HepG2 (cell line): Measurements from ENCODE around the gene RBP2. TPM values are rescaled to one million over a fixed set of nuclear protein-coding genes. Genes with fewer than 3 reads are reported as not detected.

Source experiments
- ATAC-seq: fragments of 200-7000 bp; cut with Tn5 transposase; 3 replicates; pipeline ENCODE4 v1.9.1; 2020; ENCODE audit warnings: mild to moderate bottlenecking, moderate library complexity
- BruUV-seq: library from RNA; stranded (reverse); fragments of 400-500 nt; replicated peaks from 2 replicates; lab custom pipeline; 2021; lab: Mats Ljungman, UMichigan
- CTCF ChIA-PET: fragments of 300-600 bp; formaldehyde crosslinking; extraction: SDS; loops from one replicate; lab custom pipeline; 2021; ENCODE audit warnings: low total read pairs, inconsistent platforms, low intra/inter-chr PET ratio; lab: Yijun Ruan, JAX
- POLR2A ChIA-PET: fragments of 350-600 bp; sonication (Branson Sonifier 250); formaldehyde crosslinking; loops from one replicate; lab custom pipeline; 2020; ENCODE audit warnings: antibody characterized with exemption, inconsistent platforms; lab: Yijun Ruan, JAX
- DNase-seq: peaks from one replicate; pipeline ENCODE4 v3.0.0-alpha.2; 2015; ENCODE audit warnings: low spot score
- FAIRE-seq: peaks from 3 replicates; lab custom pipeline; 2011; peaks lifted over from hg19 to GRCh38; lab: Jason Lieb, UNC
- H2AFZ ChIP-seq: one replicate; pipeline ENCODE4 v1.6.1; 2011; ENCODE audit warnings: low read length, inconsistent platforms
- H3K27ac ChIP-seq: fragments of 300-600 bp; 3 replicates; pipeline ENCODE4 v1.8.0; 2011; ENCODE audit warnings: mixed run types, mild to moderate bottlenecking, mixed read lengths, low read length, inconsistent platforms; ENCODE audit not compliant: insufficient read depth; ENCODE audit errors: extremely low read length
- H3K27me3 ChIP-seq, 2 experiments: fragments of 200-600 bp in 1 of 2; 2 replicates in 1 of 2; 3 replicates in 1 of 2; pipeline versions ENCODE4 v1.6.0 to v1.8.0; 2011; ENCODE audit warnings: low read length in 2 of 2, mild to moderate bottlenecking in 2 of 2, moderate library complexity in 2 of 2, inconsistent platforms in 1 of 2; ENCODE audit not compliant: insufficient read depth in 2 of 2, control insufficient read depth in 1 of 2
- H3K36me3 ChIP-seq, 2 experiments: fragments of 200-600 bp in 1 of 2; replicated peaks in 1 of 2; 2 replicates in 1 of 2; 3 replicates in 1 of 2; pipeline versions ENCODE4 v1.5.1 to v1.8.0; 2011; ENCODE audit warnings: low read length in 2 of 2, inconsistent platforms in 1 of 2; ENCODE audit not compliant: insufficient read depth in 2 of 2, control insufficient read depth in 1 of 2
- H3K4me1 ChIP-seq: 2 replicates; pipeline ENCODE4 v1.5.1; 2012; ENCODE audit warnings: low read length, inconsistent platforms; ENCODE audit not compliant: insufficient read depth
- H3K4me2 ChIP-seq: 2 replicates; pipeline ENCODE4 v1.6.0; 2011; ENCODE audit warnings: low read depth, low read length, inconsistent platforms
- H3K4me3 ChIP-seq, 3 experiments: fragments of 200-600 bp in 1 of 3; sonication (generic), shearing (Covaris generic) in 1 of 3; replicated peaks in 1 of 3; 2 replicates each; pipeline ENCODE4 v1.5.1; 2011 to 2016; ENCODE audit warnings: low read length in 3 of 3, inconsistent platforms in 2 of 3, low read depth in 2 of 3, mild to moderate bottlenecking in 2 of 3, control low read depth in 1 of 3, mixed read lengths in 1 of 3; ENCODE audit not compliant: insufficient read depth in 1 of 3
- H3K79me2 ChIP-seq: one replicate; pipeline ENCODE4 v1.6.1; 2011; ENCODE audit warnings: low read length, inconsistent platforms; ENCODE audit not compliant: insufficient read depth
- H3K9ac ChIP-seq: 2 replicates; pipeline ENCODE4 v1.6.0; 2011; ENCODE audit warnings: mild to moderate bottlenecking, low read depth, low read length, inconsistent platforms; ENCODE audit not compliant: insufficient read depth
- H3K9me3 ChIP-seq: 2 replicates; pipeline ENCODE4 v1.5.1; 2012; ENCODE audit warnings: mild to moderate bottlenecking, low read length
- H4K20me1 ChIP-seq: 2 replicates; pipeline ENCODE4 v1.6.0; 2011; ENCODE audit warnings: inconsistent platforms, mild to moderate bottlenecking, low read length, moderate library complexity; ENCODE audit not compliant: insufficient read depth
- BRCA1 ChIP-seq: sonication (generic); formaldehyde crosslinking; IDR thresholded peaks from 2 replicates; pipeline ENCODE4 v1.4.0; 2020; ENCODE audit warnings: missing genetic modification reagents
- E2F2 ChIP-seq: sonication (generic); formaldehyde crosslinking; IDR thresholded peaks from 2 replicates; pipeline ENCODE4 v1.4.0; 2020; ENCODE audit warnings: missing genetic modification reagents, borderline replicate concordance
- GATAD1 ChIP-seq: IDR thresholded peaks from 2 replicates; pipeline ENCODE4 v1.6.1; 2016; ENCODE audit warnings: missing genetic modification reagents, missing compliant biosample characterization
- NBN ChIP-seq: fragments of 450-650 bp; conservative IDR thresholded peaks from 2 replicates; pipeline ENCODE4 v1.6.1; 2017
- SIX4 ChIP-seq: sonication (generic); formaldehyde crosslinking; IDR thresholded peaks from 2 replicates; pipeline ENCODE4 v1.4.0; 2020; ENCODE audit warnings: missing genetic modification reagents
- TBL1XR1 ChIP-seq: fragments of 150-350 bp; IDR thresholded peaks from 2 replicates; pipeline ENCODE4 v1.6.1; 2014; ENCODE audit warnings: borderline replicate concordance, low read length; ENCODE audit not compliant: partially characterized antibody
- TFDP1 ChIP-seq: IDR thresholded peaks from 2 replicates; pipeline ENCODE4 v1.6.1; 2016; ENCODE audit warnings: missing compliant biosample characterization, missing genetic modification reagents, borderline replicate concordance
- ZFP90 ChIP-seq: sonication (generic); formaldehyde crosslinking; IDR thresholded peaks from 2 replicates; pipeline ENCODE4 v1.8.0; 2022; ENCODE audit warnings: missing genetic modification reagents, mild to moderate bottlenecking, inconsistent platforms, borderline replicate concordance
- ZFYVE20 ChIP-seq: sonication (generic); formaldehyde crosslinking; IDR thresholded peaks from 2 replicates; pipeline ENCODE4 v1.8.0; 2023; ENCODE audit warnings: low read depth, mild to moderate bottlenecking, moderate library complexity, missing genetic modification reagents, borderline replicate concordance
- ZNF263 ChIP-seq: sonication (generic); formaldehyde crosslinking; IDR thresholded peaks from 2 replicates; pipeline ENCODE4 v1.4.0; 2020; ENCODE audit warnings: missing genetic modification reagents
- ZNF264 ChIP-seq: sonication (generic); formaldehyde crosslinking; IDR thresholded peaks from 2 replicates; pipeline ENCODE4 v1.4.0; 2020; ENCODE audit warnings: missing genetic modification reagents
- ZNF510 ChIP-seq: sonication (generic); formaldehyde crosslinking; IDR thresholded peaks from 2 replicates; pipeline ENCODE4 v1.4.0; 2020; ENCODE audit warnings: low read depth, mild to moderate bottlenecking, missing genetic modification reagents
- WGBS: methylation state at CpG from one replicate; pipeline ENCODE4 v1.1.6; 2017; ENCODE audit warnings: low lambda C conversion rate; 5-methylcytosine and 5-hydroxymethylcytosine counted together
- in situ Hi-C: cut with HindIII; loops from 2 replicates; pipeline ENCODE4 v1.10.0; 2017; ENCODE audit warnings: low pct_unique_long_range_greater_than_20kb; ENCODE audit not compliant: extremely low pct_ligation_motif_present
- intact Hi-C: fragments of 100-400 bp; cut with micrococcal nuclease; formaldehyde crosslinking; loops from one replicate; pipeline ENCODE4 v1.10.0; 2022; ENCODE audit not compliant: unreplicated experiment
- polyA plus RNA-seq, 8 experiments: library from polyadenylated mRNA; depleted of rRNA in 3 of 8; stranded (reverse) in 7 of 8; unstranded in 1 of 8; fragments of >200 nt; fragmentation: Illumina TruSeq in 4 of 8; extraction: Trizol in 4 of 8; gene quantifications; 2 replicates each; pipeline versions ENCODE4 v1.2.1 to v1.2.3, GENCODE V29; 2011 to 2016; ENCODE audit warnings: low read depth in 4 of 8, missing spikeins in 1 of 8, mixed read lengths in 1 of 8; ENCODE audit not compliant: insufficient read depth in 1 of 8
- total RNA-seq, 5 experiments: library from RNA; depleted of rRNA; stranded (reverse); fragments of >200 nt; fragmentation: Illumina TruSeq; extraction: Trizol; gene quantifications; 2 replicates each; pipeline ENCODE4 v1.2.3, GENCODE V29; 2016; ENCODE audit warnings: low read depth in 1 of 5

RBP2 gene
- total and polyA plus RNA-seq, 2 of the 13 experiments (the other 11 are each of a cell fraction or from before 2014, with no cell fraction given) = 0.17 to 2.5 TPM

GRCh38 chr3:139443186-139443585 is 33.1 kb downstream of the RBP2 start:
- intact Hi-C loops = no loop called here

More at GRCh38 chr3:139443186-139443585, 33.1 kb downstream of the RBP2 start:
- Histone ChIP-seq H2AFZ (no peak overlapping the region), H3K27me3 (no peaks in the 10 kb centered on the region), H3K4me1 (no peaks in the 10 kb centered on the region), H4K20me1 (0 out of 2 replicates have a peak, but pooled peaks cover 2% of the 10 kb centered on the region), H3K79me2 (no peaks in the 10 kb centered on the region), H3K4me3 (no peak overlapping the region), H3K27ac (no peak overlapping the region), H3K36me3 (no peaks in the 10 kb centered on the region), H3K9ac (no peak overlapping the region), H3K4me2 (no peak overlapping the region), H3K9me3 (no peaks in the 10 kb centered on the region)
- WGBS = 53% methylated on average over 7 of the region's 7 CpGs
- POLR2A ChIA-PET = no interaction called here
- in situ Hi-C loops = no loop called here
- CTCF ChIA-PET = no interaction called here
- no peak for FAIRE-seq
- BruUV-seq = no TSS peak
- ATAC-seq = no peak
- TF ChIP-seq NBN = no peak
- no peak for TF ChIP-seq ZNF264 (CRISPR knock-in tag)
- TF ChIP-seq E2F2 = no peak
- no peak for TF ChIP-seq GATAD1 (CRISPR knock-in tag)
- TF ChIP-seq SIX4 (CRISPR knock-in tag) = no peak
- no peak for TF ChIP-seq BRCA1 (CRISPR knock-in tag)
- no peak for TF ChIP-seq ZNF263
- no peak for TF ChIP-seq TFDP1 (CRISPR knock-in tag)
- no peak for TF ChIP-seq TBL1XR1
- TF ChIP-seq ZFYVE20 = no peak
- no peak for TF ChIP-seq ZFP90 (CRISPR knock-in tag)
- TF ChIP-seq ZNF510 (CRISPR knock-in tag) = no peak
- DNase-seq = no peak
